Measurements from ENCODE around the gene PMM1. TPM values are rescaled to one million over a fixed set of nuclear protein-coding genes. Genes with fewer than 3 reads are reported as not detected.

Gene PMM1
- total RNA-seq, 1 donor from 2014 or later, result 12.9 TPM

Other genes starting within 250 kb of the PMM1 start
- 25.4 TPM for gene TEF, start 207.9 kb downstream of the PMM1 start, total RNA-seq
- gene TOB2, start 143.0 kb downstream of the PMM1 start, total RNA-seq, result 71.8 TPM
- gene PHF5A, start 121.1 kb downstream of the PMM1 start, total RNA-seq, result 20.2 TPM
- gene ACO2, start 120.7 kb downstream of the PMM1 start, total RNA-seq, result 887 TPM
- gene POLR3H, start 45.4 kb downstream of the PMM1 start, total RNA-seq, result 17.9 TPM
- gene CSDC2, start 28.8 kb downstream of the PMM1 start, total RNA-seq, result 223 TPM
- gene DESI1, start 31.2 kb upstream of the PMM1 start, total RNA-seq, result 53.6 TPM
- gene XRCC6, start 31.5 kb upstream of the PMM1 start, total RNA-seq, result 172 TPM
- 229 TPM for gene SNU13, start 99.0 kb upstream of the PMM1 start, total RNA-seq
- 0.57 TPM for gene MEI1, start 109.7 kb upstream of the PMM1 start, total RNA-seq
- 5.9 TPM for gene CCDC134, start 210.8 kb upstream of the PMM1 start, total RNA-seq
- 89.7 TPM for gene SREBF2, start 243.3 kb upstream of the PMM1 start, total RNA-seq

Measured in left ventricle myocardium superior (tissue), 1 donor.